AG09309 (cell line): Measurements from ENCODE around the gene HNRNPA2B1.
"Not testable (repeated sequence)": the region's sequence is repeated elsewhere in the genome, so short reads cannot be mapped to it uniquely, and the experiment has no call there.

Experiments
- DNase-seq: peaks from one replicate; pipeline ENCODE4 v3.0.0-alpha.2; 2010; ENCODE audit warnings: low read depth
- H3K4me3 ChIP-seq: 2 replicates; pipeline ENCODE4 v1.5.1; 2011; ENCODE audit warnings: mild to moderate bottlenecking, low read depth, low read length, moderate library complexity; ENCODE audit not compliant: control insufficient read depth
- CTCF ChIP-seq: IDR thresholded peaks from 2 replicates; pipeline ENCODE4 v1.5.1; 2011; ENCODE audit warnings: mild to moderate bottlenecking, low read depth, low read length, inconsistent platforms; ENCODE audit not compliant: insufficient read depth, control insufficient read depth; ENCODE audit errors: missing control alignments

Gene HNRNPA2B1

GRCh38 chr7:26169271-26169670, 31.3 kb downstream of the HNRNPA2B1 start:
- TF ChIP-seq CTCF = no peak
- no peak overlapping the region for H3K4me3 ChIP-seq
- no peak for DNase-seq

GRCh38 chr7:26168458-26169023, 32.0 kb downstream of the HNRNPA2B1 start:
- DNase-seq = no peak
- no peak overlapping the region for H3K4me3 ChIP-seq
- TF ChIP-seq CTCF = no peak

GRCh38 chr7:26167303-26167934, 33.1 kb downstream of the HNRNPA2B1 start:
- H3K4me3 ChIP-seq = no peak overlapping the region
- no peak for TF ChIP-seq CTCF
- no peak for DNase-seq

- H3K4me3 ChIP-seq = no peak overlapping the region
- DNase-seq = no peak
- no peak for TF ChIP-seq CTCF
Measured at GRCh38 chr7:26166684-26167266, 33.8 kb downstream of the HNRNPA2B1 start.

GRCh38 chr7:26165950-26166683, 34.4 kb downstream of the HNRNPA2B1 start:
- no peak for TF ChIP-seq CTCF
- H3K4me3 ChIP-seq = no peak overlapping the region
- no peak for DNase-seq

- DNase-seq, H3K4me3 ChIP-seq: not testable (repeated sequence)
Measured at GRCh38 chr7:26163804-26164203, 36.7 kb downstream of the HNRNPA2B1 start.

- H3K4me3 ChIP-seq = no peak overlapping the region
- DNase-seq = no peak
- no peak for TF ChIP-seq CTCF
Measured at GRCh38 chr7:26162431-26162830, 38.1 kb downstream of the HNRNPA2B1 start.
